ENCODE results near the gene NKPD1.

NKPD1 gene

GRCh38 chr19:45130888-45131615 lies 29.7 kb downstream of the NKPD1 start:
- DNase-seq (ENCODE audit: extremely low read depth, insufficient read length), result no peak
- peak; percentile 54 for TF ChIP-seq CTCF (IDR thresholded peaks at IDR 0.05; ENCODE audit: insufficient read depth, low read length, poor library complexity, severe bottlenecking)

GRCh38 chr19:45130236-45130635 lies 30.5 kb downstream of the NKPD1 start:
- DNase-seq (ENCODE audit: extremely low read depth, insufficient read length), result no peak
- TF ChIP-seq CTCF (IDR thresholded peaks at IDR 0.05; ENCODE audit: insufficient read depth, low read length, poor library complexity, severe bottlenecking), result no peak
- Histone ChIP-seq H3K4me3 (replicated peaks; ENCODE audit: low read depth, low read length) (no peak overlapping the region), H3K36me3 (ENCODE audit: control insufficient read depth, insufficient read depth, low read length) (peaks cover 2% of the 10 kb centered on the region; the same call in 1 of the 2 replicates), H3K27me3 (replicated peaks; ENCODE audit: control insufficient read depth, insufficient read depth, low read length) (no peaks in the 10 kb centered on the region)

More at GRCh38 chr19:45130888-45131615, 29.7 kb downstream of the NKPD1 start:
- Histone ChIP-seq H3K27me3 (replicated peaks; ENCODE audit: control insufficient read depth, insufficient read depth, low read length) (no peaks in the 10 kb centered on the region), H3K36me3 (ENCODE audit: control insufficient read depth, insufficient read depth, low read length) (peaks cover 2% of the 10 kb centered on the region; the same call in 1 of the 2 replicates), H3K4me3 (replicated peaks; ENCODE audit: low read depth, low read length) (no peak overlapping the region)

- H3K4me3 ChIP-seq (replicated peaks; ENCODE audit: low read depth, low read length), result no peak overlapping the region
- no peaks in the 10 kb centered on the region for H3K27me3 ChIP-seq (replicated peaks; ENCODE audit: control insufficient read depth, insufficient read depth, low read length)
- peaks cover 2% of the 10 kb centered on the region; the same call in 1 of the 2 replicates for H3K36me3 ChIP-seq (ENCODE audit: control insufficient read depth, insufficient read depth, low read length)
- DNase-seq (ENCODE audit: extremely low read depth, insufficient read length), result no peak
- TF ChIP-seq CTCF (IDR thresholded peaks at IDR 0.05; ENCODE audit: insufficient read depth, low read length, poor library complexity, severe bottlenecking), result no peak
Measured at GRCh38 chr19:45128806-45129205, 32.0 kb downstream of the NKPD1 start.

- TF ChIP-seq CTCF (IDR thresholded peaks at IDR 0.05; ENCODE audit: insufficient read depth, low read length, poor library complexity, severe bottlenecking), result no peak
- peaks cover 2% of the 10 kb centered on the region; the same call in 1 of the 2 replicates for H3K36me3 ChIP-seq (ENCODE audit: control insufficient read depth, insufficient read depth, low read length)
- no peak overlapping the region for H3K4me3 ChIP-seq (replicated peaks; ENCODE audit: low read depth, low read length)
- no peaks in the 10 kb centered on the region for H3K27me3 ChIP-seq (replicated peaks; ENCODE audit: control insufficient read depth, insufficient read depth, low read length)
- DNase-seq (ENCODE audit: extremely low read depth, insufficient read length), result no peak
Measured at GRCh38 chr19:45128146-45128545, 32.6 kb downstream of the NKPD1 start.

GRCh38 chr19:45126654-45127053 lies 34.1 kb downstream of the NKPD1 start:
- no peak for TF ChIP-seq CTCF (IDR thresholded peaks at IDR 0.05; ENCODE audit: insufficient read depth, low read length, poor library complexity, severe bottlenecking)
- no peak for DNase-seq (ENCODE audit: extremely low read depth, insufficient read length)

More at GRCh38 chr19:45126654-45127053, 34.1 kb downstream of the NKPD1 start:
- peaks cover 2% of the 10 kb centered on the region; the same call in 1 of the 2 replicates for H3K36me3 ChIP-seq (ENCODE audit: control insufficient read depth, insufficient read depth, low read length)
- H3K4me3 ChIP-seq (replicated peaks; ENCODE audit: low read depth, low read length), result no peak overlapping the region
- H3K27me3 ChIP-seq (replicated peaks; ENCODE audit: control insufficient read depth, insufficient read depth, low read length), result no peaks in the 10 kb centered on the region

Data from GM06990 (cell line).